GM12891 (cell line): ENCODE results near the gene MAPK14.

ENCODE experiments used
- PAX5 ChIP-seq: IDR thresholded peaks from 2 replicates; pipeline ENCODE4 v1.6.1; 2011; ENCODE audit warnings: low read length, moderate library complexity, mild to moderate bottlenecking; ENCODE audit not compliant: insufficient read depth, severe bottlenecking
- POLR2A ChIP-seq: IDR thresholded peaks from 2 replicates; pipeline ENCODE4 v1.6.1; 2011; ENCODE audit warnings: low read depth, low read length, control low read depth
- POLR2AphosphoS5 ChIP-seq: IDR thresholded peaks from 2 replicates; pipeline ENCODE4 v1.6.1; 2011; ENCODE audit warnings: low read depth, low read length, control low read depth
- POU2F2 ChIP-seq: IDR thresholded peaks from 2 replicates; pipeline ENCODE4 v1.6.1; 2011; ENCODE audit warnings: low read depth, mild to moderate bottlenecking, control low read depth, low read length, moderate library complexity
- SPI1 ChIP-seq: IDR thresholded peaks from 2 replicates; pipeline ENCODE4 v1.6.1; 2011; ENCODE audit warnings: low read depth, low read length, control low read depth
- TAF1 ChIP-seq: IDR thresholded peaks from 2 replicates; pipeline ENCODE4 v1.6.1; 2011; ENCODE audit warnings: low read depth, low read length, control low read depth

DNA sequence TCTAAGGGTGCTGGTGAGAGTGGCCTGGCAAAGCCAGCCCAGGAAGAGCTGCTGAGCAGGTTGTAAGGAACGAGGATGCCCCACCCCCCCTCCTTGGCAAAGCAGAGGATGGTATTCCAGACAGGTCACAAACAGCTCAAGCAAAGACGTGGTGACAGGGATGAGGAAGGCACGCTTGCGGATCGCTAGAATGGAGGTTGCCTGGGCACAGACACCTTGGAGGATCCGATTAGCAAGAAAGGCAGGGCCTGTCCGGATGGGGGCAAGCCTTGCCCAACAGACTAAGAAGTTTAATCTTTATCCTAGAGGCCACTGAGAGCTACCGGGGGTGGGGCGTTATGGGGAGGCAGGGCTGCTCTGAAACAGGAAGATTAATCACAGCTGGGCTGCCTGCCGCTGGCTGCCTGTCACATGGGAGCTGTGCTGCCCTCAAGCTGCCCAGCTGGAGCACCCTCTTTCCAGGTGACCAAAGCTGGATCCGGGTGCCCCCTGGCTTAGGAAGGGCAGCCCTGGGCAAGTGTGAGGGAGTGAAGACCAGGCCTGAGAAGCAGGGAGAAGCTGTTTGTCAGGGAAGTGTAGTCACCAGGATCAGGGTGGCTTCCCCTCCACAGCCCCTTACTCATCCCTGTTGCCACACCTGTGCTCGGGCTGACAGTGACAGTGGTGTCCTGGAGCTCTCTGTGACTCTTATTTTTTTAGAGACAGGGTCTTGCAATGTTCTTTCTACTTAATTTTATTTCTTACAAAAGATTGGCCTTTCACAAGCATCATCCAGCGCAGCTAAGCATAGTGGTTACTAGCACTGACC is 93.6 kb downstream of the MAPK14 start:
- no peak for TF ChIP-seq PAX5
- TF ChIP-seq POLR2A: no peak
- TF ChIP-seq TAF1: no peak
- no peak for TF ChIP-seq POLR2AphosphoS5
- TF ChIP-seq POU2F2: no peak
- no peak for TF ChIP-seq SPI1
